Loucy (cell line): ENCODE data around the gene RPL5.

Experiments
- H2AFZ ChIP-seq: fragments of 200-600 bp; sonication (generic); 2 replicates; pipeline ENCODE4 v1.6.0; 2016; ENCODE audit warnings: antibody characterized with exemption, mild to moderate bottlenecking, low read length, moderate library complexity
- H3F3A ChIP-seq: fragments of 200-600 bp; 2 replicates; pipeline ENCODE4 v1.6.0; 2016; ENCODE audit warnings: antibody characterized with exemption, low read depth, mild to moderate bottlenecking
- H3K27me3 ChIP-seq: fragments of 200-600 bp; sonication (generic); 2 replicates; pipeline ENCODE4 v1.6.1; 2014; ENCODE audit warnings: low read length, mild to moderate bottlenecking; ENCODE audit not compliant: insufficient read depth, poor library complexity, severe bottlenecking
- H3K36me3 ChIP-seq: fragments of 200-600 bp; sonication (generic); 2 replicates; pipeline ENCODE4 v1.6.1; 2016; ENCODE audit warnings: low read length; ENCODE audit not compliant: insufficient read depth
- H3K4me1 ChIP-seq: fragments of 200-600 bp; sonication (generic); 2 replicates; pipeline ENCODE4 v1.5.1; 2014; ENCODE audit warnings: low read length, mild to moderate bottlenecking; ENCODE audit not compliant: insufficient read depth, poor library complexity, severe bottlenecking
- H3K4me2 ChIP-seq: fragments of 200-600 bp; sonication (generic); 2 replicates; pipeline ENCODE4 v1.6.0; 2014; ENCODE audit warnings: antibody characterized with exemption, low read length, low read depth, mild to moderate bottlenecking; ENCODE audit not compliant: poor library complexity, severe bottlenecking
- H3K4me3 ChIP-seq: fragments of 200-600 bp; sonication (generic); 2 replicates; pipeline ENCODE4 v1.5.1; 2014; ENCODE audit warnings: low read length, mild to moderate bottlenecking, mixed read lengths; ENCODE audit not compliant: poor library complexity, severe bottlenecking
- H3K79me2 ChIP-seq: fragments of 200-600 bp; sonication (generic); 2 replicates; pipeline ENCODE4 v1.6.1; 2014; ENCODE audit warnings: low read length; ENCODE audit not compliant: insufficient read depth
- H3K9ac ChIP-seq: fragments of 200-600 bp; sonication (generic); 2 replicates; pipeline ENCODE4 v1.6.0; 2014; ENCODE audit warnings: mild to moderate bottlenecking, low read depth, low read length, moderate library complexity; ENCODE audit not compliant: poor library complexity, severe bottlenecking
- H3K9me2 ChIP-seq: fragments of 200-600 bp; sonication (generic); replicated peaks from 2 replicates; pipeline ENCODE4 v1.6.1; 2016; ENCODE audit warnings: low read depth, low read length, mixed read lengths
- H3K9me3 ChIP-seq: fragments of 200-600 bp; sonication (generic); 2 replicates; pipeline ENCODE4 v1.6.1; 2014; ENCODE audit warnings: mild to moderate bottlenecking, antibody characterized with exemption, low read length, low read depth; ENCODE audit not compliant: insufficient read depth
- H4K20me1 ChIP-seq: fragments of 200-600 bp; sonication (generic); 2 replicates; pipeline ENCODE4 v1.6.0; 2014; ENCODE audit warnings: antibody characterized with exemption, low read length, mild to moderate bottlenecking; ENCODE audit not compliant: insufficient read depth, poor library complexity, severe bottlenecking
- EZH2phosphoT487 ChIP-seq: fragments of 200-600 bp; IDR thresholded peaks from 2 replicates; pipeline ENCODE4 v1.6.1; 2018; ENCODE audit warnings: antibody characterized with exemption, mild to moderate bottlenecking, moderate library complexity, borderline replicate concordance
- TF ChIP-seq, protein P1 (sequence below): fragments of 200-600 bp; sonication (generic); conservative IDR thresholded peaks from 2 replicates; pipeline ENCODE4 v1.5.1; 2014; ENCODE audit warnings: mild to moderate bottlenecking, antibody characterized with exemption, low read length

Gene RPL5

GRCh38 chr1:92808381-92808780, 23.5 kb upstream of the RPL5 start:
- no peak for TF ChIP-seq EZH2phosphoT487
- TF ChIP-seq, protein P1, sequence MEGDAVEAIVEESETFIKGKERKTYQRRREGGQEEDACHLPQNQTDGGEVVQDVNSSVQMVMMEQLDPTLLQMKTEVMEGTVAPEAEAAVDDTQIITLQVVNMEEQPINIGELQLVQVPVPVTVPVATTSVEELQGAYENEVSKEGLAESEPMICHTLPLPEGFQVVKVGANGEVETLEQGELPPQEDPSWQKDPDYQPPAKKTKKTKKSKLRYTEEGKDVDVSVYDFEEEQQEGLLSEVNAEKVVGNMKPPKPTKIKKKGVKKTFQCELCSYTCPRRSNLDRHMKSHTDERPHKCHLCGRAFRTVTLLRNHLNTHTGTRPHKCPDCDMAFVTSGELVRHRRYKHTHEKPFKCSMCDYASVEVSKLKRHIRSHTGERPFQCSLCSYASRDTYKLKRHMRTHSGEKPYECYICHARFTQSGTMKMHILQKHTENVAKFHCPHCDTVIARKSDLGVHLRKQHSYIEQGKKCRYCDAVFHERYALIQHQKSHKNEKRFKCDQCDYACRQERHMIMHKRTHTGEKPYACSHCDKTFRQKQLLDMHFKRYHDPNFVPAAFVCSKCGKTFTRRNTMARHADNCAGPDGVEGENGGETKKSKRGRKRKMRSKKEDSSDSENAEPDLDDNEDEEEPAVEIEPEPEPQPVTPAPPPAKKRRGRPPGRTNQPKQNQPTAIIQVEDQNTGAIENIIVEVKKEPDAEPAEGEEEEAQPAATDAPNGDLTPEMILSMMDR: no peak
- H3K9me3 ChIP-seq: no peaks in the 10 kb centered on the region
- no peaks in the 10 kb centered on the region for H3F3A ChIP-seq
- no peaks in the 10 kb centered on the region for H3K27me3 ChIP-seq
- no peak overlapping the region for H3K9ac ChIP-seq
- H3K9me2 ChIP-seq: no peaks in the 10 kb centered on the region
- H3K4me3 ChIP-seq: no peak overlapping the region
- H3K79me2 ChIP-seq: no peaks in the 10 kb centered on the region
- H4K20me1 ChIP-seq: no peaks in the 10 kb centered on the region
- H3K36me3 ChIP-seq: no peaks in the 10 kb centered on the region
- no peak overlapping the region for H3K4me2 ChIP-seq
- no peak overlapping the region for H2AFZ ChIP-seq
- no peaks in the 10 kb centered on the region for H3K4me1 ChIP-seq

GRCh38 chr1:92816732-92817131, 15.1 kb upstream of the RPL5 start:
- H3F3A ChIP-seq: no peaks in the 10 kb centered on the region

GRCh38 chr1:92817137-92817697, 14.6 kb upstream of the RPL5 start:
- H4K20me1 ChIP-seq: no peaks in the 10 kb centered on the region
- H3F3A ChIP-seq: no peaks in the 10 kb centered on the region
- no peak overlapping the region for H3K4me3 ChIP-seq
- no peak overlapping the region for H3K9ac ChIP-seq
- no peaks in the 10 kb centered on the region for H3K79me2 ChIP-seq
- TF ChIP-seq EZH2phosphoT487: no peak
- TF ChIP-seq, protein P1: no peak
- H3K9me2 ChIP-seq: no peaks in the 10 kb centered on the region
- H2AFZ ChIP-seq: no peak overlapping the region
- no peaks in the 10 kb centered on the region for H3K27me3 ChIP-seq
- H3K4me1 ChIP-seq: no peaks in the 10 kb centered on the region
- H3K36me3 ChIP-seq: no peaks in the 10 kb centered on the region
- H3K9me3 ChIP-seq: no peaks in the 10 kb centered on the region
- no peak overlapping the region for H3K4me2 ChIP-seq

More at GRCh38 chr1:92816732-92817131, 15.1 kb upstream of the RPL5 start:
- H4K20me1 ChIP-seq: no peaks in the 10 kb centered on the region
- no peaks in the 10 kb centered on the region for H3K9me3 ChIP-seq
- no peak overlapping the region for H3K4me2 ChIP-seq
- H3K4me3 ChIP-seq: no peak overlapping the region
- H3K79me2 ChIP-seq: no peaks in the 10 kb centered on the region
- no peak for TF ChIP-seq EZH2phosphoT487
- TF ChIP-seq, protein P1: no peak
- no peaks in the 10 kb centered on the region for H3K4me1 ChIP-seq
- no peaks in the 10 kb centered on the region for H3K9me2 ChIP-seq
- H3K27me3 ChIP-seq: no peaks in the 10 kb centered on the region
- H3K9ac ChIP-seq: no peak overlapping the region
- no peaks in the 10 kb centered on the region for H3K36me3 ChIP-seq
- H2AFZ ChIP-seq: no peak overlapping the region
